Regular cardiac myocyte (primary cell): ENCODE results near the gene CCDC187. TPM values are rescaled to one million over a fixed set of nuclear protein-coding genes. Genes with fewer than 3 reads are reported as not detected.

Experiments used
- total RNA-seq: library from RNA; depleted of rRNA; stranded (reverse); fragments of >200 nt; gene quantifications from 2 replicates; pipeline ENCODE4 v1.2.3, GENCODE V29; 2014

The CCDC187 gene
- under 0.01 TPM in 2 replicates for total RNA-seq

GRCh38 chr9:136303825-136304416 lies at the start of gene CCDC187:
CCDC187 (minus strand) TSS chr9:136304094; CDS start chr9:136303830, 264 bp downstream.

GRCh38 chr9:136327304-136327974 lies 23.5 kb upstream of the CCDC187 start, which contains the start of gene GPSM1:
GPSM1 (plus strand) TSS chr9:136327539; CDS start chr9:136327696, 157 bp downstream.

DNA sequence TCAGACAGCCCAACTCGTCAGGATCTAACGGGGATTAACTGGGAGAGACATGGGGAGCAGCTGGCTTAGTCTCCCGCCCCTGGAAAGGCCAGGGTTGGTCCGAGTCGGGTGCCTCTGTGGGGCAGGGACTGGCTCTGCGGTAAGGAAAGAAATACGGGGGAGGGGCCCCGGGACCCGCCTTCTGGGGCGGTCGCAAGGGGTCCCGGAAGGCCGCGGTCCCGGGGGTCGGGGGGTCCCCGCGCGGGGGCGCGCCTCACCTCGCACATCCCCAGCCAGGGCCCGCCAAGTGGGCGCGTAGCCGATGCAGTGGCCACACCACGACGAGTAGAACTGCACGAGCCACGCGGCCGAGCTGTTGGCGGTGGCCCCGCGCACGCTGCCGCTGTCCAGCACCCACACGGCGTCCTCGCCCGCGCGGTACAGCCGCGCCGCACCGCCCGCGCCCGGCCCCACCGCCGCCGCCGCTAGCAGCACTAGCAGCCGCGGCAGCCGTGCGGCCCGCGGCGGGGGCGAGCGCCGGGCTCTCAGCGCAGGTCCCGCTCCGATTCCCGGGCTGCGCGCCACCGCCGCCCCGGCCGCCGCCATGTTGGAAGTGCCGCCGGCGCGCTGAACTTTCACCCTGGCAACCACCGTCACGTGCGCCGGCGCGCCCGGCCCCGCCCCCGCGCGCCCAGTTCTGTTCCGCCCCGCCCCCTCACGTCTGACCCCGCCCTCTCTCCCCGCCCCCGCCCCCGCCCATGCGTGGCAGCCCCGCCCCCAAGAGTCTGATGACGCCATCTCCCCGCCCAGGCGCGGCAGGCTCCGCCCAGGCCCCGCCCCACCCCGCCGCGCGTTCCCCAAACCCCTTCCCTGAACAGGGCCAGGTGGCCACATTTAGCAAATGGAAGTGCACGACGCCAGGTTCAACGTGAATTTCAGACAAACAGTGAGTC lies 58.4 kb downstream of the CCDC187 start, which contains the start of gene QSOX2:
QSOX2 (minus strand) TSS at position 594 of the 932 bp plus-strand sequence; CDS start at position 585, 9 bp downstream.

DNA sequence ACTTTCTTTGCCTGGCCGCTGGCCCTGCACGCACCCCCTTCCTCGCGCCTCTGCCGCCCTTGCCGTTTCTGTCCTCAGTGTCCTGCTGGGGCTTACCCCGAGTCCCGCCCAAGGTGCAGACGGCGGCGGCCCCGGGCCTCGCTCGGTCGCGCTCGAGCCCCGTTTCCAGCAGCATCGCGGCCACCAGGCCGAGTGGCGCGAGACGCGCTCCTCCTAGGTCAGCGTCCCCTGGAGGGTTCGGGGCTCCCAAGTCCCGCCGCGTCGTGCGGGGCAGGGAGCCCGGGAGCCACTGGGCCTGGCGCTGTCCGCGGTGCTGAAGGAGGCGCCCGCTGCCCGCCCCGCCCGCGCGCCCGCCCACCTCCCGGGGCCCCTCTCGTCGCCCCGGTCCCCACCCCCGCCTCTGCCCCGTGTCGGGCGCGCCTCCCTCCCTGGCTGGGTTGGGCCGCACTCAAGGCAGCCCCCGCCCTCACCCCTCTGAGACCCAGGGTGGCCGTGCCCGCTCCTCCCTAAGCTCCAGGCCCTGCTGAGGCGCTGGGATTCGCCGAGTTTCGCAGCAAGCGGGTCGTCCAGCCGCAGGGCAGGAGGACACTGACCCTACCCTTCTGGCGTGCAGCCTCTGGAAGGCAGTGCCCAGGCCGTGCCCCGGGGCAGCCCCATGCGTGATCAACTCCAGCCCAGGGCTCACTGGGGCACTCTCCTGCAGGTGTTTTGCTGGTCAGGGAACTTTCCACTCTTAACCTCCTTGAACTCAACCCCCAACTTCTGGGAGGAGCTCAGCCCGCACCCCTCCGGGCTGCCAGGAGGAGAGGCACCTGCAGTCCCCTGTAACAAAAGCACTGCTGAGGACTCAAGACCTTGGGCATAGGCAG lies 98.8 kb downstream of the CCDC187 start, which contains the start of gene LHX3:
LHX3 (minus strand) TSS at position 291 of the 869 bp plus-strand sequence; CDS start at position 175, 116 bp downstream.

Other genes starting within 250 kb of the CCDC187 start
- 16.1 and 28.2 TPM in 2 replicates for gene NACC2, start 208.8 kb downstream of the CCDC187 start, total RNA-seq
- 58.1 and 60.6 TPM in 2 replicates for gene TMEM250, start 185.2 kb downstream of the CCDC187 start, total RNA-seq
- gene LHX3, start 99.0 kb downstream of the CCDC187 start, total RNA-seq, result under 0.01 TPM in 1 of 2 replicates, not detected in the other
- 11.0 and 19.2 TPM in 2 replicates for gene QSOX2, start 58.3 kb downstream of the CCDC187 start, total RNA-seq
- 31.6 and 40.1 TPM in 2 replicates for gene GPSM1, start 23.4 kb upstream of the CCDC187 start, total RNA-seq
- 7.6 and 21.3 TPM in 2 replicates for gene DNLZ, start 59.6 kb upstream of the CCDC187 start, total RNA-seq
- gene CARD9, start 69.6 kb upstream of the CCDC187 start, total RNA-seq, result 0.56 and 4.6 TPM in 2 replicates
- gene SNAPC4, start 96.1 kb upstream of the CCDC187 start, total RNA-seq, result 5.6 and 8.8 TPM in 2 replicates
- gene ENTR1, start 106.5 kb upstream of the CCDC187 start, total RNA-seq, result 28.2 and 57.9 TPM in 2 replicates
- gene PMPCA, start 106.6 kb upstream of the CCDC187 start, total RNA-seq, result 36.6 and 67.9 TPM in 2 replicates
- gene INPP5E, start 135.8 kb upstream of the CCDC187 start, total RNA-seq, result 4.8 and 5.9 TPM in 2 replicates
- 17.8 and 22.8 TPM in 2 replicates for gene SEC16A, start 178.9 kb upstream of the CCDC187 start, total RNA-seq
- 12.1 and 24.5 TPM in 2 replicates for gene NOTCH1, start 242.0 kb upstream of the CCDC187 start, total RNA-seq